ENCODE measurements around the gene SPTBN1. TPM values are rescaled to one million over a fixed set of nuclear protein-coding genes. Genes with fewer than 3 reads are reported as not detected.
A peak's percentile ranks its signal among the peaks of the same experiment; 100 is the strongest.

The SPTBN1 gene
- total RNA-seq, 1 donor from 2014 or later = 391 TPM

DNA sequence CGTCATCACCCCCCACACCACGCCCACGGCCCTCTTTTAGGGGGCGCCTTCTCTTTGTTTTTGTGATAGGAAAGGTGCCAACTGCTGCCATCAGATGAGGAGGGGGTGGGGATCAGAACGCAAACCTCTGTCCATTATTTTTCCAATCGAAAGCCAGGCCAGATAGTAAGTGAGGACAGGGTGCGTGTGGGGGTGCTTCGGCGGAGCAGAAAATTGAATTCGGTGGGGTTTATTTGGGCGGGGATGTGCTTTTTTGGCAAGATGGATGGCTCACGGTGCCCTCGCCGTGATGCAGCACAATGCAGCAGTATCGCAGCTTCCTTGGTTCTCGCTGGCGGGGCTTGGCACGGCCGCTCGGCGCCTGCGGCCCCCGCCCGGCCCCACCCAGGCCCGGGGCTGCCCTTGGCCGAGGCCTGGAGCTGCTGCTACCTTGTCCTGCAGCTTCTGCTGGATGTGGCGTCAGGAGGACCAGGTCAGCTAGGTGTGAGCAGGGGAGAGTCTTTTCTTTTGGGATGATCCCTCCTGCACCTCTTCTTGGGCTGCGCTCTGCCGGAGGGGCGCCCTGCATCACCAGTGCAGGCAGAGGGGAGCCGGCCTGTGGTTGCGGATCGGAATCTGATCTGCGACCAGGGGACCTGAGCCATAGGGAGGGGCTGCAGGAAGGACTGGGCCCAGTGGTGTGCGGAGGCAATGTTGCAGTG lies 1.3 kb downstream of the SPTBN1 start:
- intact Hi-C loops (cut with DNase I) = loop anchor here (5.0 to 10.0 kb wide), 2 partner anchors 115 to 177 kb away; no protein-coding TSS in a partner anchor
- ATAC-seq (ENCODE audit: poor library complexity) (peak; percentile 16), DNase-seq (peak; percentile 51)

- ATAC-seq (ENCODE audit: poor library complexity) = no peak
Observed at GRCh38 chr2:54459037-54459441, 2.9 kb downstream of the SPTBN1 start.

DNA sequence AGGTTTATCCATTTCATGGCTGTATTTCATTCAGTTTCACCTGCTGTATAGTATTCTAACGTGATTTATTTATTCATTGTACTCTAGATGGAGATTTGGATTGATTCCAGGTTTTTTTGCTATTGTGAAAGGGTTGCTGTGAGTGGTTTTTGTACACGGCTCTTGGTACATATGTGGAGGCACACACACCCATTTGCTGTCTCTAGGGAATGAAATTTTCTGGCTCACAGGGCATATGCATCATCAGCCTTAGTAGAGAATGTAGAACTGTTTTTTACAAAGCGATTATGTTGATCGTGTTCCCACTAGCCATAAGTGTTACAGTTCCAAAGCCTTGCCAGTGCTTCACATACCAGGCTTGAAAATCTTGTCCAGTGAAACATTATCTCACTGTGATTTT lies 5.1 kb downstream of the SPTBN1 start:
- DNase-seq (no peak), ATAC-seq (ENCODE audit: poor library complexity) (peak; percentile 40)
- intact Hi-C loops (cut with DNase I) = no loop called here

More at GRCh38 chr2:54459037-54459441, 2.9 kb downstream of the SPTBN1 start:
- intact Hi-C loops (cut with DNase I) = loop anchor here (5.0 to 10.0 kb wide), 2 partner anchors 117 to 176 kb away; no protein-coding TSS in a partner anchor
- no peak for DNase-seq

DNA sequence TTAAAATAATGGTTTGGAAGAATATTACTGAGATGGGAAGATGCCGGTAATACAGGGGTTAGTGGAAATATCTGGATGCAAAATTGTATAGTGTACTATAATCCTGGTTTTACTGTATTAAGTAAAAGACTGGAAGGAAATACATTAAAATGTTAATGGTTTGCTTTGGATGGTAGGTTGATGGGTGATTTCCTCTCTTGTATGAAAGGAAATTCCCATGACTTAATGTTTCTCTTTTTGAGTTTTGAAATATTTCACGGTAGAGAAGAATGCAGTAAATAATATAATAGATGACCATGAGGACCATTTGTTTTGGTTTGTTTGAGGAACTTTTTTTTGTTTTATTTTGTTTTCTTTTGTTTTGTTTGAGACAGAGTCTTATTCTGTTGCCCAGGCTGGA lies 8.2 kb downstream of the SPTBN1 start:
- intact Hi-C loops (cut with DNase I) = no loop called here
- ATAC-seq (ENCODE audit: poor library complexity) (no peak), DNase-seq (no peak)

DNA sequence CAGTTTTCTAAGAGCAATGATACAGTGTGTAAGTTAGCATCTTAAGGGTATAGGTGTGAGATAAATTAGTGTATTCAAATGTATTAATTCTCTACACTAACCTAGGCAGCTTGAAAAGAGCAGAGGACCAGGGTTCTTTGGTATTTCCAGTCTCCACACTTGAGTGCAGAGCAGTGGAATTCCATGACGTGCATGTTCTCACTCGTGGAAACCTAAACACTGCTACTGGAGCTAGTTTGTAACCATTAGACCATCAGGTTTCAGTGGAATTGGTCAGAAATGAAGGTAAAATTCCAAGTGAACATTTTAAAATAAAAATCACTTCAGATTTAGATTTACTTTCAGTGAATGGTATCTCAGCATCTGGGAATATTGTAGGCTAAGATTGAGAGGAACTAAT lies 9.0 kb downstream of the SPTBN1 start:
- ATAC-seq (ENCODE audit: poor library complexity) = no peak

GRCh38 chr2:54466870-54467269 lies 10.7 kb downstream of the SPTBN1 start:
- ATAC-seq (ENCODE audit: poor library complexity) (peak; percentile 34), DNase-seq (no peak)
- intact Hi-C loops (cut with DNase I) = no loop called here

More for the DNA sequence above, 9.0 kb downstream of the SPTBN1 start:
- no peak for DNase-seq
- intact Hi-C loops (cut with DNase I) = no loop called here

DNA sequence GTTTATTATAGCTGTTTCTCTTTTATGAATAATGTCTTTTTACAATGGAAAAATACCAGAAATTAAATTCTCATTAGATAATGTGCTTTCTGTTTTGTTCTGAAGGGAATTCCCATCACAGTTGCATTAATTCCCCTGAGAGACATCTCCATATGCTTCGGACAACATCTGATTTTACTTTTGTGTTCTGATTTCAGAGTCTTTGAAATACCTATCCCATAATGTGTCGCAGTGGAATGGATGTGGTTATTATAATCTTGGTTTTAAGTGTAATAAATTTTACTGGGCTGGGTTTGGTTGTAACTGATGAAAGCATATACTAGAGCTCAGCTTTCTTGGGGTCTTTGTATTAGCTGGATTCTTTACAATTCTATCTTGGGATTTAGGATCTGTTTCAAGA lies 12.5 kb downstream of the SPTBN1 start:
- DNase-seq (no peak), ATAC-seq (ENCODE audit: poor library complexity) (no peak)
- intact Hi-C loops (cut with DNase I) = no loop called here

GRCh38 chr2:54469484-54470053 lies 13.4 kb downstream of the SPTBN1 start:
- intact Hi-C loops (cut with DNase I) = no loop called here
- ATAC-seq (ENCODE audit: poor library complexity) (peak; percentile 75), DNase-seq (no peak)

DNA sequence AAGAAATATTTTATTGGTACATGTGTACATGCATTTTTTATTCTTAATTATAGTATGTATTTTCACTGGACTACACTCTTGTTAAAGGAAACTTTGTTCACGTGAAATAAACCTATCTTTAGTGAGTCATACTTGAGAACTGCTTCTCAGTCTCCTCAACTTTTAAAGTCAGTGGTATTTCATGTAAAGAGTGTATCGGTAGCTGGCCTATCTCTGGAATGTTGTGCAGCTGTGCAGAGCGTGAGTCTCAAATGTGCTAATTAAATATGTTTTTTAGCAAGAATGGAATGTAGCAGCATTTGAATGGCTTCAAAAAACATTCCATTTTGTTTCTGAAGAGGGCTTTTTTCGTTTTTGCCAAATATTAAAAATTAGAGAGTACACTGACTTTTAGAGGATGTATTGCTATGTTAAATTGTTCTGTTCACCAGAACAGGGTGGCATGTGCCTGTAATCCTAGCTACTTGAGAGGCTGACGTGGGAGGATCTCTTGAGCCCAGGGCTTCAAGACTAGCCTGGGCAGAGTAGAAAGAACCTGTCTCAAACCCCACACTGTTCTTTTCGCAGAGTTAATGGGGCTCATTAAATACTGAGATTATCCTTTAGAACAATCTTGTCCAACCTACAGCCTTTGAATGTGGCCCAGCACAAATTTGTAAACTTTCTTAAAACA lies 14.3 kb downstream of the SPTBN1 start:
- ATAC-seq (ENCODE audit: poor library complexity) (peak; percentile 53), DNase-seq (no peak)
- intact Hi-C loops (cut with DNase I) = no loop called here

- ATAC-seq (ENCODE audit: poor library complexity) (peak; percentile 78), DNase-seq (no peak)
- intact Hi-C loops (cut with DNase I) = no loop called here
Observed at GRCh38 chr2:54471221-54471711, 15.1 kb downstream of the SPTBN1 start.

DNA sequence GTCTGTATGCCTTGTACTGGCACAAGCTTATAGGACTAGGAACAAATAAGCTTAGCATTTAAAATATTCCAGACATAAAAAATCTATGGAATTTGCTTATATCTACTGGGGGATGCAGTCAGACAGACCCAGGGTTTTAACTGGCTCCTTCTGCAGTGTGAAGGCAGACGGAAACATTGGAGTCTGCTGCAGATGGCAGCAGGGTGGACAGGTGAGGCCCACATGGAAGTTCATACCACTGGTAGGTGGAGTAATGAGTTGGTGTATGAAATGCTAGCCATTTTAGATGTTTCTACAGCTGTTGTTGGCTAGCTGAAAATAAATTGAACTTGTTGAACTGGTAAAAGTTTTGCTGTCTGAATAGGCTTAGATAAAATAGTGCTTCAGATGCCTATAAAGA lies 17.7 kb downstream of the SPTBN1 start:
- no peak for DNase-seq
- ATAC-seq (ENCODE audit: poor library complexity) = no peak
- intact Hi-C loops (cut with DNase I) = no loop called here

- ATAC-seq (ENCODE audit: poor library complexity) (no peak), DNase-seq (no peak)
- intact Hi-C loops (cut with DNase I) = no loop called here
Observed at GRCh38 chr2:54475285-54475684, 19.2 kb downstream of the SPTBN1 start.

- DNase-seq = no peak
- intact Hi-C loops (cut with DNase I) = no loop called here
Observed at GRCh38 chr2:54475919-54476318, 19.8 kb downstream of the SPTBN1 start.

DNA sequence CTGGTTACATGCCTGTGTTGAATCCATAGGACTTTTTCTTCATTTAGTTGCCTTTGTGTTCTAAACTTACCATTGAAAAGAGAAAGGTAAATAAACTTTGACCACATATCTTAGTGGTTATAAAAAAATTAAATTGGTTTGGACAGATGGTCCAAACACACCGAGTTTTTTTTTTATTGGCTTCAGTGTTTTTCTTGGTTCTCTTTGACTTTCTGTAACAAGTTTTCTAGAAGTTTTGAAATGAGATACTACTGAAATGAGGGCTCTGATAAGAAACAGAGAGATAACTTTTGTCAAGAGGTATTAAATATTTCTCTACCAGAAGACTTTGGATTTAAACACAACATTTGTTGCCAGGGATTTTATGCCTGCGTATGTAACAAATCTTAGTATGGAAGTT lies 20.7 kb downstream of the SPTBN1 start:
- intact Hi-C loops (cut with DNase I) = no loop called here
- no peak for ATAC-seq (ENCODE audit: poor library complexity)
- DNase-seq = no peak

More at GRCh38 chr2:54475919-54476318, 19.8 kb downstream of the SPTBN1 start:
- ATAC-seq (ENCODE audit: poor library complexity) = no peak

DNA sequence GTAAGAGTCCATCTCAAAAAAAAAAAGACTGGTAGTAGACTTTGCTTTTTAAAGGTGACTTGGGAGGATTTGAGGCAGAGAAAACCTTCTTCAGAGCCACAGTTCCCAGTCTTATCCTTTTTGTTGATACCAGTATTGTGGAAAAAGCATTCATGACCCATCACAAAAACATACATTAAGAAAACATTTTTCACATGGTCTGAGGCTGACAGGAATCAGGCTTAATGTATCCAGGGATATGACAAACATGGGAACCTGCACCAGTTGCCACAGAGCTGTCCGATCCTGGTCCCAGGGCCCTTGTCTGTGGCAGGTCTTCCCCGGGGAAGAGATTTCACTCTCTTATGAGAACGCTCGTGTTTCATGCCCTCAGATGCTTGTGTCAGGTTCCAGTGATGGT lies 21.8 kb downstream of the SPTBN1 start:
- no peak for DNase-seq
- intact Hi-C loops (cut with DNase I) = no loop called here
- peak; percentile 2 for ATAC-seq (ENCODE audit: poor library complexity)

DNA sequence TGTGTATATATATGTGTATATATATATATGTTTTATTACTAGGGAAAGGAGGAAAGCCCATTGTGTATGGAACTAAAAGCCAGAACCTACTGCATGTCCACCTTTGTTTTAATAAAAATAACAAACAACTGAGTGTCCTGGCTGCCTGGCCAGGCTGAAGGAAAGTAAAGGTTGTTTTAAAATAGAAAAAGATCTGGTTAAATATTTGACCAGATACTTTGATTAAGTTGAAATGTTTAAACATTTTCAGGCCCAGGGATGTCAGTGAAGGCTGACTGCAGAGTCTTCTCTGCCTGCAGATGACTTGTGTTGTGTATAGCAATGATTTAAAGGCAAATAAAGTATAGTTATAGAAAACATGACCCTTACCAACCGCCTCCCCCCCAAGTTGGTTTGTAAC lies 22.8 kb downstream of the SPTBN1 start:
- ATAC-seq (ENCODE audit: poor library complexity) (no peak), DNase-seq (no peak)
- intact Hi-C loops (cut with DNase I) = no loop called here

- ATAC-seq (ENCODE audit: poor library complexity) = peak; percentile 23
- intact Hi-C loops (cut with DNase I) = no loop called here
- DNase-seq = no peak
Observed at GRCh38 chr2:54479424-54479823, 23.3 kb downstream of the SPTBN1 start.

- no peak for DNase-seq
- intact Hi-C loops (cut with DNase I) = no loop called here
Observed at GRCh38 chr2:54480025-54480424, 23.9 kb downstream of the SPTBN1 start.

GRCh38 chr2:54481686-54482085 lies 25.6 kb downstream of the SPTBN1 start:
- intact Hi-C loops (cut with DNase I) = no loop called here
- ATAC-seq (ENCODE audit: poor library complexity) (no peak), DNase-seq (no peak)

More at GRCh38 chr2:54480025-54480424, 23.9 kb downstream of the SPTBN1 start:
- ATAC-seq (ENCODE audit: poor library complexity) = no peak

DNA sequence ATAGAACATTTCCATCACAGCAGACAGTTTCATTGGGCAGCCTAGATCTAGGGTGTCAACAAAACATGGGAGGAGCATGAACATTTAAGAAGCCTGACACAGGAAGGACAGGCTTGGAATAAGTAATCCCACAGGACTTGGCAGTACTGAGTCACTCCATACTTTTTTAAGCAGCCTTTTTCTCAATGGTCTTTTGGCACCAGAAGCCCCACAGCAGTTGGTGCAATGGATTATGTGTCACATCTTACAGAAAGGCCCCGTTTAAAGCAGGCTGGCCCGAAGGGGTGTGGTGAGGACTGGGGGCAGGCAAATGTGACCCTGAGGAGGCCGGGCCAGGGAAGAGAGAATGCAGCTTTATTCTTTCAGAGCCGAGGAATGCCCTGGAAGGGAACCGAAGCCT lies 26.6 kb downstream of the SPTBN1 start:
- intact Hi-C loops (cut with DNase I) = no loop called here
- peak; percentile 43 for ATAC-seq (ENCODE audit: poor library complexity)
- DNase-seq = peak; percentile 61
